ENCODE results near the gene EFHC1.

DNA sequence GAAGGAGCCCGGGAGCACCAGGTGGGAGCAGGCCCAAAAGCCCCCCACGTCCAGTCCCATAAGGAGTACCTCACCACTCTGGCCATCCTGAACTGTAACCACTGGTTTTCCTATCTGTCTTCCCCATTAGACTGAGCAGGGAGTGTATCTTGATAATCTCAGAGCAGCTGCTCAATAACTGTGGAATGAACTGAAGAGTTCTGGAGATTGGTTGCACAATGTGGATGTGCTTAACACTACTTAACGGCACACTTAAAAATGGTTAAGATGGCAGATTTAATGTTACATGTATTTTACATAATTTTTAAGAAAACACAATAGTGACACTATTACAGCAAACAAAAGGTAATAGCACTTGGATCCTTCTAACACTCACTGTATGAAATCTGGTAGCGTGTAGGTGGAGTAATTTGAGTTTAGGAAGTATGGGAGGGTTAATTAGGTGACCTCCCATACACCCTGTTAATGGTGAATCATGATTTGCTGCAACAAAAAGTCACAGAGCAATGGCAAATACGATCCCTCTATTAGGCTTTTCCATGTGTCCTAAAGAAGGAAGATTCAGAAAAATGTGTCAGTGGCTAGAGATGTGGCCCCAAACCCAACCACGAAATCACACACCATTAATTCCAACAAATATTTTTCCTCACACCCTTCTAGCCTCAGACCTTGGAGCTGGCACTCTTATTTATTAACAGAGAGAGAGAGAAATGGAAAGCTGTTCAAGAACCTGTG is 138.3 kb downstream of the EFHC1 start:
- TF ChIP-seq, protein P1, sequence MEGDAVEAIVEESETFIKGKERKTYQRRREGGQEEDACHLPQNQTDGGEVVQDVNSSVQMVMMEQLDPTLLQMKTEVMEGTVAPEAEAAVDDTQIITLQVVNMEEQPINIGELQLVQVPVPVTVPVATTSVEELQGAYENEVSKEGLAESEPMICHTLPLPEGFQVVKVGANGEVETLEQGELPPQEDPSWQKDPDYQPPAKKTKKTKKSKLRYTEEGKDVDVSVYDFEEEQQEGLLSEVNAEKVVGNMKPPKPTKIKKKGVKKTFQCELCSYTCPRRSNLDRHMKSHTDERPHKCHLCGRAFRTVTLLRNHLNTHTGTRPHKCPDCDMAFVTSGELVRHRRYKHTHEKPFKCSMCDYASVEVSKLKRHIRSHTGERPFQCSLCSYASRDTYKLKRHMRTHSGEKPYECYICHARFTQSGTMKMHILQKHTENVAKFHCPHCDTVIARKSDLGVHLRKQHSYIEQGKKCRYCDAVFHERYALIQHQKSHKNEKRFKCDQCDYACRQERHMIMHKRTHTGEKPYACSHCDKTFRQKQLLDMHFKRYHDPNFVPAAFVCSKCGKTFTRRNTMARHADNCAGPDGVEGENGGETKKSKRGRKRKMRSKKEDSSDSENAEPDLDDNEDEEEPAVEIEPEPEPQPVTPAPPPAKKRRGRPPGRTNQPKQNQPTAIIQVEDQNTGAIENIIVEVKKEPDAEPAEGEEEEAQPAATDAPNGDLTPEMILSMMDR (IDR thresholded peaks at IDR 0.05; ENCODE audit: poor library complexity), result no peak
- TF ChIP-seq EZH2 (IDR thresholded peaks at IDR 0.05; ENCODE audit: borderline replicate concordance), result no peak
- TF ChIP-seq EZH2phosphoT487 (IDR thresholded peaks at IDR 0.05; ENCODE audit: low read depth, severe bottlenecking, unreplicated experiment), result no peak
